Left renal cortex interstitium (tissue), 4 donors: ENCODE measurements around the gene SLC5A10. TPM values are rescaled to one million over a fixed set of nuclear protein-coding genes. Genes with fewer than 3 reads are reported as not detected.

Experiments
- DNase-seq, 4 donors: peaks; one replicate each; pipeline ENCODE4 v3.0.0-alpha.2; 2013; ENCODE audit warnings: low read depth in 4 of 4, low spot score in 2 of 4, missing footprints in 1 of 4
- polyA plus RNA-seq, 4 donors: library from polyadenylated mRNA; unstranded; fragments of 120-200 nt; gene quantifications; one replicate each; pipeline ENCODE4 v1.2.1, GENCODE V29; 2013; ENCODE audit not compliant: insufficient read length in 4 of 4

SLC5A10 gene
- polyA plus RNA-seq, 4 donors: 0.22 to 0.77 (median 0.45) TPM

DNA sequence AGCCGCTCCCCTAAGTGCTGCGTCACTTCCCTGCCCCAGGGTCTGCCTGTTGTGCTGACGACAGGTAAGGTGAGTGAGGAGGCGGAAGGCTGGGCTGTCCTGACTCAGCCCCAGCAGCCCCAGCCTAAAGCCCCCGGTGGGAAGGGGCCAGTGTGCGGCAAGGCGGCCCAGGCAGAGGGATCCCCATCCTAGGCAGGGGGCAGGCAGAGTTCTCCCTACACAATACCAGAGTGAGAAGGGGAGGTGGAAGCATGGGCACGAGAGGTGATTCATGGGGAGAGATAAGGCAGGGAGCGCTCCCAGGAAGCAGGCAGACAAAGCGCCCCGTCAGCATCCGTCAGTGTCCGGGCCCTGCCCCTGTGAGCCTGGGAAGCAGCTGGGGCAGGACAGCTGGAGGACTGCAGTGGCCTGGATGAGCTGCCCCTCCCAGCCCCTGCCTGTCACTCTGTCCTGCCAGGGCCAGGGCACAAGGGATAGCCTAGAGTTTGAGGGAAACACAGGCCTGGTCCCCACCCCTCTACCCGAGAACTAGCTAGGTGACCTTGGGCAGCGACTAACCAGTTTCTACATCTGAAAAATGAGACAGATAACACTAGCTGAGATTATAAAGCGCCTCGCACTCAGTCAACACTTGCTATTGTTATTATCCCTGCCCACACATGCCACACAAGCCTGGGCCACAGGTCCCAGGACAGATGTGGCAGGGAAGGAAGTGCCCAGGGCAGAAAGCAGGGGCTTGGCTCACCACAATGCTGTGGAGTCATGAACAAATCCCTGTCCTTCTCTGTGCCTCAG lies 48.8 kb downstream of the SLC5A10 start:
- no peak for DNase-seq

DNA sequence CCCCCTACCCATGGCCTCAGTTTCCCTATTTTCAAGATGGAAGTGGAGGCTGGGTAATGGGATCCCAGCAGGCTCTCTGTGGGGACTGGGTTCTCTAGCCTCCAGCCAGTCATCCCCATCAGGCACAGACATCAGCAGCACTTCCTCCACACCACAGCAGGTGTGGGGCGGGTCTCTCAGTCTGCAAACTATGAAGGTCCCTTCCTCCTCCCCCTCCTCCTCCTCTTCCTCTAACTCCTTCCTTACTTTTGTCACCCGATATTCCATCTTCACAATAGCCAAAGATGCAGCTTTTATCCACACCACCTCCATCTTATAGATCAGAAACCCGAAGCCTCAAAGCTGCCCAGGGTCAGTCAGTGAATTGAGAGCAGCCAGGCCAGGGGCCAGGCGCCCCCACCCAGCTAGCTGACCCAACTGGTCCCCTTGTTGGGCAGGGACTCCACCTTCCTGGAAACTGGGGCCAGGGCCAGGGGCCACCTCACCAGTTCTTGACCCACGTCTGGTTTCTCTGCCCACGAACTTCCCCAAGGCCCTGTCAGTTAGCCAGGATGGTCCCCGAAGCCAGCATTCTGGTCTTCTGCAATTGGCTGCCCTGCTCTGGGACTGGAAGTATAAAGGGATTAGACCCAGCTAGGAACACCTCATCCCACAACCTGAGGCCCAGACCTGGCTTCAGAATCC lies 50.1 kb downstream of the SLC5A10 start:
- no peak for DNase-seq

DNA sequence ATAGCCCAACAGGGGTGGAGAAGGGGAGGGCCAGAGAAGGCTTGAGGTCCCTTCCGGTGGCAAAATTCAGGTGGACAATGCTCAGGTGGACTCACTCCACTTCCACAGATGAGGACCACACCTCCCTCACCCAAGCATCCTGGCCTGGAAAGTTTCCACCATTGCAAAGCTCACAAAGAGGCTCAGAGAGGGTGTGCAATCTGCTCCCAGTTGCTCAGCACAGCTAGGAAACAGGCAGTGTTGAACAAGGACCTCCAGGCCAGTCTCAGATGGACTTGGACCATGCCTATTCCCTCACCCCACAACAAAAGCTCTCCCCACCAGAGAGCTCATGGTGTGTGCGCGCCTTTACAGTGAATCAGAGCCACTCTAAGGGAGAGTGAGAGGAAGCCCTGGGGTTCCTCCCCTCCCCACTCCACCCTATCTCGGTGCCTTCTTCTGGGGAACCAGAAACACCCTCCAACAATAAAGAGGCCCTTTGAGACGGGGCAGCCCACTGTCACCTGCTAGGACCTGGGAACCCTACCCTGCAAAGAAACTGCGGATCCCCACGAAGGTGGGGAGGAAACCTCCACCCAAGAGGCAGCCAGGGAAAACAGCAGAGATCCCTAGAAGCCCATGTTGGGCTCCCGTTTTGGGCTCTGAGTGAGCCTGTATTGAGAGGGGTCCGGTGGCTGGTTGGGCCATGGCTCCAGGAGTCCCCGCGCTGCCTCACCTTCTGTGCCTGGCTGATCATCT lies 51.0 kb downstream of the SLC5A10 start:
- no peak for DNase-seq

DNA sequence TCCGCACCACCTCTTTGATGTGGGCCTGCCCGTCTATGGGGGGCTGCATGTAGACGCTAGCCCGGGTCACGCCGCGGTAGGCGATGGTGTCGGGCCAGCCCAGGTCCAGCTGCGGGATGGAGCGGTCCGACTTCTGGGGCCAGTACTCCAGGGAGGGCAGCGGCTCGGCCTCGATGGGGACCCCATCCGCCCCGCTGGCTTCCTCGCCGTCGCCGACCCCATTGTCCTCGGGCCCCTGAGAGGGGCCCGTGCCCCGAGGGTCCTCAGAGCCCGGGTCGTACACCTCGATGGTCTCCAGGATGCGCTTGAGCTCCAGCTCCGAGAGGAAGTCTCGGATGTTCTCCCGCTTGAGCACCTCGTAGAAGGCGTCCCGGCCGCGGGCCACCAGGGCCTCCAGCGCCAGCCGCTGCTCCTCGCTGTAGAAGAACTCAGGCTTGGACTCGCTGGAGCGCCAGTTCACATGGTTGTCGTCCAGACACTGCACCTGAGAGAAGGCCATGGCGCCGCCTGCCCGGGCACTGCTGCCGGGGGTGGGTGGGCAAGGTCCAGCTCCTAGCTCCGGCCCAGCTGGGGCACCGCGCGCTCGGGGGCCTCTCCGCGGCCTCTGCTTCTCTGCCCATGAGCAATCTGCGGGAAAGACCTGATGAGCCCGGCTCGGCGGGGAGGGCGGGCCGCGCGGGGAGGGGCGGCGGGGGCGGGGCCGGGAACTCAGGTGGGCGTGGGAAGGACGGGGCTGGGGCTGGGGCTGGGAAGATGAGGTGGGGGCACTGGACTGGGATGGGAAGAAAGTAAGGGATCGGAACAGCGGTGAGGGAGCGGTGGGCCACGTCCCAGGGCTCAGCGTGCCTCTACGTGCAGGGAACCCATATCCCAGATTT lies 51.8 kb downstream of the SLC5A10 start:
- peak in 1 of 4 donors; percentile 31 for DNase-seq

DNA sequence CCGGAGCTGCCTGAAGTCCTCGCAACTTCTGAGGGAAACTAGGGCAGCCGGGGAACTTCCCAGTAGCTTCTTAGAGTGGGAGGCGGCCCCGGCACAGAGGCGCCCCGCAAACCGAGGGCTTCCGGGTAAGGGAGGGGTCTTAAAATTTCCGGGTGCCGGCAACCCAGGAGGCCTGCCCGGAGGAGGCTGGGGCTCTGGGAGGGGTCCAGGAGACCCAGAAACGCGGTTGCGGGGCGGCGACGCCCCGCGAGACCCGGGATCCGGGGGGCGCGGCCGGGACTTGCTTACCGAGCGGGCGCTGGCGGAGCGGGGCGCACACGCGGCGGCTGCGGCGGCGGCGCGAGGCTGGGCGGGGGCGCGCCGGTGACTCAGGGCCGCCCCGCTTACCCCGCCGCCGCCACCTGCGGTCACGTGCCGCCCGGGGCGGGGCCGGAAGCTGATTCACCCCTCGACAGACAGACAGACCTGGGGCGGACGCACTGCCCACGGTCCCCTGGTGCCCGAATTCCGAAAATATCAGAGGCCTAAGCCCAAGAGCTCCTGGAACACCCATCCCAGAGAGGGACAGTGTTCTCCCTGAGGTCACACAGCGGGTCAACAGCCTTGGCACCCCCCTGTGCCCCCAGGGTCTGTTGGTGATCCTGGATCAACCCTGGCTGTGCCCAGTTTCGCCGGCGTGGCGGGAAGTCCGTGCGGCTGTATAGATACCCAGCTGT lies 52.6 kb downstream of the SLC5A10 start, which contains the start of gene FAM83G:
FAM83G (minus strand) TSS at position 344 of the 716 bp plus-strand sequence. CDS start 723 bp downstream, outside the sequence.
- no peak for DNase-seq

DNA sequence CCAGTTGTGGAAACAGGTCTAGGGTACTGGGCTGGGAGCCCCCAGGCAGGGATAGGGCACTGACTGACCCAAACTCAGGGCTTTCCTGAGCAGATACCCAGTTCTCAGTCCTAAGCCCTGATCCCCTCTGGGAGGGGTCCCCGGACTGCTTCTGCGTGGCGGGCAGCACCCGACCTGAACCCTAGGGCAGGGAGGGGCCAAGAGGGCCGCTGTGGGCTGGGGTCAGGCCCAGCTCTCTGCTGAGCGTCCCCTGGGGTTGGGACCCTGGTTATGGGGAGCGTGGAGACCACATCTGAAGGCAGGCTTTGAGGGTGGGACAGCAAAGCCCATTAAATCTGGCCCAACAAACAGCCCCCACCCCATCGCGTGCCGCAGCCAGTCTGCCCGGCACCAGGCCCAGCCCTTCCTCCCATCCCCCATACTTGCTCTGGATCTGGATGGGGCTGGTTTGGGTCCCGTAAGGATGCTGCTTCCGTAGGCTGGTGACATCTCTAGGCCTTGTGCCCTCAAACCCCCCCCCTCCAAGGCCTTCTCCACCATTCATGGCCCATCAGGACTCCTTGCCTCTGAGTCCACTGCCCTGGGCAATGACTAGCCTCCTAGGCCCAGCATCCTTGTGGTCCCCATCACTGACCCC lies 53.3 kb downstream of the SLC5A10 start:
- no peak for DNase-seq

DNA sequence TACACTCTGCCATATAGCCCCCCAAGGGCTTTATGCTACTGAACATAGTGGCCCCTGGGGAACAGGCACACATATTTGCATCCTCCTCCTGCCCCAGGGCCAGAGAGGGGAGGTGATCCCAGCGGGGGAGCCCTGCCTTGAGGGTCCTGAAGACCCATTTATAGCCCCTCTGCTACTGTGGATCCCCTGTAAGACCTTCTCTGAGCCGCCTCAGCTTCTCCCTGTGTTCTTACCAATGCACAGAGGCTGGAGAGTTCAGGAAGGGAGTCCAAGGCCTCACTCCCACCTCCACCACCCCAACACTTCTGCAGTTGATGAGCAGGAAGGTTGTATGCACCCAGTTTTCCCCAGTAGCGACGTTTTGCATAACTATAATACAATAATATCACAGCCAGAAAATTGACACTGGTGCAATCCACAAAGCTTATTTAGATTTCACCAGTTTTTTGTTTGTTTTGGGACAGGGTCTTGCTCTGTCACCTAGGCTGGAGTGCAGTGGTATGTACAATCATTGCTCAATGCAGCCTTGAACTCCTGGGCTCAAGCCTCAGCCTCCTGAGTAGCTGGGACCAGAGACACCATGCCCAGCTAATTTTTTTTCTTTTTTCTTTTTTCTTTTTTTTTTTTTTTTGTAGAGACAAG lies 53.9 kb downstream of the SLC5A10 start:
- DNase-seq: no peak

DNA sequence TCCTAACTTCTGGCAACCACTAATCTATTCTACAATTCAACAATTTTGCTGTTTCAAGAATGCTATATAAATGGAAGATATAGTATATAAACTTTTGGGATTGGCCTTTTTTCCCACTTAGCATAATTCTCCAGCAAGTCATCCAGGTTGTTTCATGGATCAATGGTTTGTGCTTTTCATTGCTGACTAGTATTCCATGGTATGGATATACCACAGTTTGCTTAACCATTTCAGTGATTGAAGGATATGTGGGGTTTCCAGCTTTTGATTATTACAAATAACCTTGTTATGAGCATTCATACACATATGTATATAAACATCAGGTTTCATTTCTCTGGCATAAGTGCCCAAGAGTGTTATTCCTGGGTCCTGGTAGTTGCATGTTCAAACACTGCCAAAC lies 54.7 kb downstream of the SLC5A10 start:
- DNase-seq: no peak

DNA sequence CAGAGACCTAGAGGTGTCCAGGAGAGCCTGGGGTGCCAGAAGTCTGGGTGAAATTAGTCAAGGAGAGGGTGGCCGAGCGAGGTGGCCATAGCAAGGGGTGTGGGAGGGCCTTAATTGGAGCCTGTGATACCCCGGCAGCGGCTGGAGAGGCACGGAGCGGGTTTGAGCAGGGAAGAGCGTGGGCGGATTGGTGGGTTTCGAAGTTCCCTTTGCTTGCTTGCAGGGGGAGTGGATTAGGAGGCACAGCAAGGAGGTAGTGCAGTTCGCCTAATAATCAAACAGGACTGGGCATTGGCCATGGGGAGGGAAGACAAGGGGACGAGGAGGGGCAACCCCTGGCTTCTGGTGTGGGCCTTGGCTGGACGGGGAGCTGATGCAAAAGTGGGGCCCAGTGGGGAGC lies 58.0 kb downstream of the SLC5A10 start:
- DNase-seq: no peak

DNA sequence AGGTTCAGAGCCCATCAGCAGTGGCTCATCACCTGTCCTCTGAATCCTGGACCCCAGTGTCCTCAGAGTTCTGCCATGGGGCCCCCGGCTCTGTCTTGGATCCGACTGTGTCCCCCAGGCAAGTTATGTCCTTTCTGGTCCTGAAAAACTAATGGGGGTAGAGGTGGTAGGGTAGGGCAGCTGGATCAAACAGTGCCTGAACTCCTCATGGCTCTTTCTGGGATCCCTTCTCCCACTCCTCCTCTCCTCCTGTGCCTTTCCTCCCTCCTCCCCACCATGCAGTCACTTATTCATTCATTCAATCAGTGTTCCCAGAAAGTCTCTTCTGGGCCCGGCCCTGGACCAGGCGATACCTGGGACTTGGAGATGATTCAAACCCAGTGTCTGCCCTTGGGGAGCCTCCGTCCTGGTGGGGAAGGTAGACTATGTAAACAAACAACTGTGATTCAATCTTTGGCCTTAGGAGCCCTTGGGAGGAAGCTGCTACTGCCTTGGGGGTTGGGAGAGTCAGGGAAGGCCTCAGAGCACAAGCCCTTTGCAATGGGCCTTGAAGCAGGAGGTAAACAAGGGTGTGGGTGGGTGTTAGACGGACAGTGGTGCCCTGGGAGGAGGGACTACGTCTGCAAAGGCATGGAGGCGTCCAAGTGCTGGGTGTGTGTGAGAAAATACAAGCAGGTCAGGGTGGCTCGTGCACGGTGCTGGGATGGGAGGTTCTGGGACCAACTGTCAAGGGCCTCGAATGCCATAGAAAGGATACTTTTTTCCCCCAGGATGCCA lies 59.0 kb downstream of the SLC5A10 start:
- no peak for DNase-seq

DNA sequence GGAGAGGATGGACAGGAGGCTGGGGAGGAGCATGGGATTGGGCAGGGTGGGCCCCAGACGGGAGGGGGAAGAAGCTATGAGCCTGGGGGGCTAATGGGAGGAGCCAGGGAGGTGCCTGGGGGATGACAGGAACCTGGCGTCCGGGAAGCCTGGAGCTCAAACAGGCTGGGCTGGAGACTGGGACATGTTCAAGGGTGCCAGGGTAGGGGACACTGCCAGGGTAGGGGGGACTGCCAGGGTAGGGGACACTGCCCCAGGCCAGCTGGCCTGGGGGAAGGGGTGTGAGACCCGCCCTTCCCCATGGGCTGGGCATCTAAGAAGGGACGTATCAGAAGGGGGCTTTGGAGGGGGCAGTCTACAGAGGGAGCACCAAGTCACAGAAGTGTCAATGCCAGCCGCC lies 59.6 kb downstream of the SLC5A10 start:
- DNase-seq: no peak

DNA sequence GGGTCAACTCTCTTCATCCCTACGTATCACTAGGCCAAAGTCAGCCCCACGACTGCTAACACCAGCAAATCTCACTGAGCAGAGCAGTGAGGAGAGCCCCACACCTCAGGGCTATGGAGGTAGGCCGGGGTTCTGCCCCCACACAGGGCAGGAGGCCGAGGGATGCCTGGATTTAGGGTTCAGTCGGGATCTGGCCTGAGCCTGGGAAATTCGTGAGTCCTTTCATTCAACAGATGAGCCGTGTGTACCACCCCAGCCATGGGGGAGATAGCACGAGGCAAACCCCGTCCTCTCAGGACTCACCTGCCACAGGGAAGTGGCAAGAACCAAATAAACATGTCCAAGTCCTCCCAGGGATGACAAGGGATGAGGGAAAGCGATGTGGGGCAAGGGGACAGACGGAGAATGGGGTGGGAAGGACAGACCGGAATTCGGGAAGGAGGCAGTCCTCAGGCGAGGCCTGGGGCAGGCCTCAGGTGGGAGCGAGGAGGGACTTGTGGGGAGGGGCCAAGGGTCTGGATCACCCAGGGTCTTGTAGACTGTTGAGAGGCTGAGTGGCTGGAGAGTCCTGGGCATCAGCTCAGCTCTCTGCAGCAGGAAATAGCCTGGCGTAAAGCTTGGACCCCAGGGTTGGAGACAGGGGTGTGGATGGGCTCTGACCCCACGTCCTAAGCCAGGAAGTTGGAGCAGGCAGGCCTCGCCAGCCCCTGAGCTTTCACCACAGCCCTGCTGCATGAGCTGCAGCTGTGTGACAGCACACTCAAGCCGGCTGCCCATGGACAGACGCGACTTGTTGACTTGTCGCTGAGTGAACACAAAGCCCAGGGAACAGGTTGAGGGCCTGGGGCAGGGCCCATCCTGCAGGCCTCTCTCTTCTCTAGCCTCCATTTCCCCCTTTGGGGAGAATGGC lies 60.5 kb downstream of the SLC5A10 start:
- DNase-seq: no peak

DNA sequence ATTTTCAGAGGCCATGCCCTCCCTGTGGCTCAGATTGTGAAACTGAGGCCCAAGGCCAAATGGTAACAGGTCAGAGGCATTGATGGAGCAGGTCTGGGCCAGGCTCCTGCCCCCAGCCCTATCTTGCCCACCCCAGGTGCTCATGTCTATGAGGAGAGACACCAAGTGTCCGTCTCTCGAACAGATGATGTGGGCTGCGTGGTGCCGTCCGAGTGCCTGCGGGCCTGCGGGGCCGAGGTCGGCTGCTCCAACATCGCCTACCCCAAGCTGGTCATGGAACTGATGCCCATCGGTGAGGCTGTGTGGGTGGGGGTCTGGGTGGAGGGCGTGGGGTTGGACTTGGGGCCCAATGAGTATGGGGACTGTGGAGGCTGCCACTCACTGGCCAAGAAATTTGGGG lies 61.3 kb downstream of the SLC5A10 start:
- no peak for DNase-seq

DNA sequence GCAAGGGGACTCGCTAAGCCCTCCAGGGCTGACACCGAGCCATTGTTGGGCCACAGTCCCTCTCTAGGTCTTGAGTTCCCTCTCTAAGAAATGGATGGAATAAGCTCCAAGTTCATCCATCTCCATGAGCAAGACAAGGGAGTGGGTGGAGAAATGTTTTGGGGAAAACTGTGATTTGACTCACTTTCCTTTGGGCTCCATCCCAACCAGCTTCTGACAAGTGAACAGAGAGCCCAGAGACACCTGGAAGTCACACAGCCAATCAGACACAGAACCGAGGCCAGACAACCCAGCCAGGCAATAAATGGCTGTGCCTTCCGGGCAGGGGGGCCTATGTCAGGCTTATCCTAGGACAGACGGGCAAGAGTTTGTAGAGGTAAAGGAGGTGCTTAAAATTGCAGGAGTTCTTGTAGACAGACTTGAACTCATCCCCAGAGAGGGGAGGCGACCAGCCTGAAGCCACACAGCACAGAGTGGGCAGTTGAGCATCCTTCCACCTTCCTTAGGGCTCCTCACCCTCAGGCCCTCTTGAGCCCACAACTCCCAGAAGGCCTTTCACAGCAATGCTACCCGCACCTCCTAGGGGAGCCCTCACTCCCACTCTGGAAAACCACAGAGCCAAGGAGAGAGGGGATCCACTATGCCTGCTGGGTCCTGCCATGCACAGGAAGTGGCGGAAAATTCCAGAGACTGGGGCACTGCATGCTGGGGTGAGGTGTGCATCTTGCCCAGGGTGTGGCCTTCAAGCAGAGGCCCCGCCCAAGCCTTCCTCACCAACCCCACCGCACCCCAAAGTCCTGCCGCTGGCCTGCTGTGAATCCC lies 62.1 kb downstream of the SLC5A10 start:
- no peak for DNase-seq

DNA sequence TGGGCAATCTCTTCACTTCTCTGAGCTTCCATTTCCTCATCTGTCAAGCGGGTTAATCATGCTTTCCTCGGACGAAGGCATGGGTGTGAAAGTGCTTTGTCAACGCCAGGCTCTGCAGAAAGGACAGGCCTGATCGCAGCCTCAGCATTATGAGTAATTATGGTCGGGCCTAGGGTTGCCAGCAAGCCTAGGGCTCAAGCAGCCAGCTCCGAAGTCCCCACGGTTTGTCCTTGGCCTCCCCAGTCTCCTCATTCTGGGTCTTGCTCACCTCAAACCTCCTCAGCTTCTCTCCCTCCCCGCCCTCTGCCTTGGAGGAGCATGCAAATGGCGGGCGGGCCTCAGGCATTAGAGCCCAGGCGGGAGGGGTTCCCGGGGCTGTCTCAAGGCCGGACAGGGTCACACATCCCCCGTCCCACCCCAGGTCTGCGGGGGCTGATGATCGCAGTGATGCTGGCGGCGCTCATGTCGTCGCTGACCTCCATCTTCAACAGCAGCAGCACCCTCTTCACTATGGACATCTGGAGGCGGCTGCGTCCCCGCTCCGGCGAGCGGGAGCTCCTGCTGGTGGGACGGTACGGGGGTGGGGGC lies 62.8 kb downstream of the SLC5A10 start:
- DNase-seq: no peak

DNA sequence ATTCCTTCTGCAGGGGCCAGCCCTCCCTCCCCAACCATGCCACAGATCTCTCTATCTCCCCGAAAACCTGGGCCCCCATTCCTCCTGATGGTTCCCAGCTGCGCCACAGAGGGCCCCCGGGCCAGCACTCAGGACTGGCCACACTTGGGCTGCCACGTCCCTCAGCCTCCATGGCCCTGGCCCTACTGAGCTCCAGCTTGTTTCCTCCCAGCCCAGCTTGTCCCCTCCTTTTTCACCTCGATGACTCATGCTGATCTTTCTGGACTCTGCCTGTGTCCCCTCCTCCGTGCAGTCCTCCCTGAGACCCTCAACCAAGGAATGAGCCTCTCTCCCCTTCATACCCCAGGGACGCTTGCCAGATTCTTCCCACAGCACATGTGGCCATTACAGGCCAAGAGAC lies 63.5 kb downstream of the SLC5A10 start:
- DNase-seq: no peak
